H54 (cell line): Measurements from ENCODE around the gene LRRC1.

Source experiments
- DNase-seq: peaks from one replicate; pipeline ENCODE4 v3.0.0; 2011; ENCODE audit warnings: low spot score, mixed read lengths; ENCODE audit not compliant: insufficient read length
- FAIRE-seq: peaks from 3 replicates; lab custom pipeline; 2011; peaks lifted over from hg19 to GRCh38; lab: Jason Lieb, UNC
- POLR2A ChIP-seq: IDR thresholded peaks from 2 replicates; pipeline ENCODE4 v1.6.1; 2011; ENCODE audit warnings: low read depth, mild to moderate bottlenecking, low read length

Gene LRRC1

GRCh38 chr6:53794720-53795339 is at the start of gene LRRC1:
Gene LRRC1 (plus strand): TSS chr6:53795005. CDS start chr6:53795257, 252 bp downstream.
- TF ChIP-seq POLR2A, result peak; percentile 84
- DNase-seq, result peak; percentile 91
- FAIRE-seq, result no peak

GRCh38 chr6:53746442-53747103 is 48.2 kb upstream of the LRRC1 start:
- no peak for TF ChIP-seq POLR2A
- FAIRE-seq (no peak), DNase-seq (no peak)

GRCh38 chr6:53750052-53750650 is 44.7 kb upstream of the LRRC1 start:
- DNase-seq (no peak), FAIRE-seq (no peak)
- TF ChIP-seq POLR2A, result no peak

GRCh38 chr6:53751417-53751816 is 43.4 kb upstream of the LRRC1 start:
- FAIRE-seq (no peak), DNase-seq (no peak)
- no peak for TF ChIP-seq POLR2A

- DNase-seq (no peak), FAIRE-seq (no peak)
- no peak for TF ChIP-seq POLR2A
Measured at GRCh38 chr6:53752440-53752839, 42.4 kb upstream of the LRRC1 start.

- DNase-seq (no peak), FAIRE-seq (peak; percentile 74)
- TF ChIP-seq POLR2A, result no peak
Measured at GRCh38 chr6:53752856-53753255, 41.9 kb upstream of the LRRC1 start.

GRCh38 chr6:53754330-53754729 is 40.5 kb upstream of the LRRC1 start:
- FAIRE-seq (no peak), DNase-seq (no peak)
- no peak for TF ChIP-seq POLR2A

- no peak for TF ChIP-seq POLR2A
- DNase-seq (no peak), FAIRE-seq (no peak)
Measured at GRCh38 chr6:53756396-53756795, 38.4 kb upstream of the LRRC1 start.

GRCh38 chr6:53758496-53758895 is 36.3 kb upstream of the LRRC1 start:
- no peak for TF ChIP-seq POLR2A
- DNase-seq, result no peak
- FAIRE-seq, result no peak

- FAIRE-seq (no peak), DNase-seq (no peak)
- TF ChIP-seq POLR2A, result no peak
Measured at GRCh38 chr6:53761036-53761435, 33.8 kb upstream of the LRRC1 start.

- FAIRE-seq, result no peak
- TF ChIP-seq POLR2A, result no peak
- no peak for DNase-seq
Measured at GRCh38 chr6:53765270-53765669, 29.5 kb upstream of the LRRC1 start.

- no peak for TF ChIP-seq POLR2A
- no peak for FAIRE-seq
- DNase-seq, result no peak
Measured at GRCh38 chr6:53766930-53767329, 27.9 kb upstream of the LRRC1 start.

- FAIRE-seq (no peak), DNase-seq (no peak)
- TF ChIP-seq POLR2A, result no peak
Measured at GRCh38 chr6:53767941-53768340, 26.9 kb upstream of the LRRC1 start.

GRCh38 chr6:53768636-53769035 is 26.2 kb upstream of the LRRC1 start:
- no peak for TF ChIP-seq POLR2A
- no peak for DNase-seq
- FAIRE-seq, result no peak

- DNase-seq (no peak), FAIRE-seq (no peak)
- TF ChIP-seq POLR2A, result no peak
Measured at GRCh38 chr6:53770780-53771249, 24.0 kb upstream of the LRRC1 start.
